Adipose tissue (tissue), 3 donors: Measurements from ENCODE around the gene SRRD. TPM values are rescaled to one million over a fixed set of nuclear protein-coding genes. Genes with fewer than 3 reads are reported as not detected.

Experiments
- H3K27ac ChIP-seq: one replicate; pipeline ENCODE4 v1.5.1; 2013; ENCODE audit warnings: low read depth, low read length
- WGBS, 3 donors: extraction: QIAGEN DNeasy Blood & Tissue Kit; methylation state at CpG; one replicate each; pipeline ENCODE4 v1.1.7; 2013; 5-methylcytosine and 5-hydroxymethylcytosine counted together
- polyA plus RNA-seq, 3 donors: library from polyadenylated mRNA; stranded (reverse); fragments of 200-250 nt; gene quantifications; one replicate each; pipeline ENCODE4 v1.2.3, GENCODE V29; 2013
- donor health status: healthy with polysubstance abuse.
- donor health status: Bipolar disorder and iron deficiency.
- donor health status: healthy.

SRRD gene
- polyA plus RNA-seq, 3 donors, result 8.4 to 11.9 (median 8.9) TPM

GRCh38 chr22:26452236-26453016, 31.3 kb upstream of the SRRD start:
- WGBS, 3 donors, result 93 to 96% (median 96%) methylated on average over 23 of the region's 23 CpGs

GRCh38 chr22:26453216-26453615, 30.5 kb upstream of the SRRD start:
- H3K27ac ChIP-seq, result no peak overlapping the region
- 92 to 96% (median 94%) methylated on average over 9 of the region's 9 CpGs for WGBS, 3 donors

More at GRCh38 chr22:26452236-26453016, 31.3 kb upstream of the SRRD start:
- H3K27ac ChIP-seq, result no peak overlapping the region

GRCh38 chr22:26453812-26454500, 29.7 kb upstream of the SRRD start:
- H3K27ac ChIP-seq, result no peak overlapping the region
- WGBS, 3 donors, result 83 to 88% (median 84%) methylated on average over 5 of the region's 5 CpGs

GRCh38 chr22:26457661-26458272, 25.9 kb upstream of the SRRD start:
- no peak overlapping the region for H3K27ac ChIP-seq
- WGBS, 3 donors, result 89 to 96% (median 95%) methylated on average over 26 of the region's 26 CpGs

- 78 to 83% (median 82%) methylated on average over 6 of the region's 6 CpGs for WGBS, 3 donors
- no peak overlapping the region for H3K27ac ChIP-seq
Measured at GRCh38 chr22:26460202-26460601, 23.5 kb upstream of the SRRD start.

- WGBS, 3 donors, result 35 to 45% (median 41%) methylated on average over 3 of the region's 3 CpGs
- H3K27ac ChIP-seq, result no peak overlapping the region
Measured at GRCh38 chr22:26461188-26461810, 22.4 kb upstream of the SRRD start.

GRCh38 chr22:26462051-26462450, 21.6 kb upstream of the SRRD start:
- WGBS, 3 donors, result 90 to 94% (median 94%) methylated on average over 5 of the region's 5 CpGs
- H3K27ac ChIP-seq, result no peak overlapping the region

- 85 to 92% (median 91%) methylated on average over 3 of the region's 3 CpGs for WGBS, 3 donors
- H3K27ac ChIP-seq, result no peak overlapping the region
Measured at GRCh38 chr22:26462641-26463040, 21.0 kb upstream of the SRRD start.

GRCh38 chr22:26463101-26463661, 20.5 kb upstream of the SRRD start:
- 70 to 75% (median 71%) methylated on average over 10 of the region's 10 CpGs for WGBS, 3 donors
- no peak overlapping the region for H3K27ac ChIP-seq

- H3K27ac ChIP-seq, result no peak overlapping the region
Measured at GRCh38 chr22:26463688-26464087, 20.0 kb upstream of the SRRD start.

GRCh38 chr22:26464312-26464711, 19.4 kb upstream of the SRRD start:
- H3K27ac ChIP-seq, result no peak overlapping the region
- 54 to 77% (median 71%) methylated on average over 7 of the region's 7 CpGs for WGBS, 3 donors

More at GRCh38 chr22:26463688-26464087, 20.0 kb upstream of the SRRD start:
- WGBS, 3 donors, result 63 to 77% (median 69%) methylated on average over 9 of the region's 9 CpGs

- H3K27ac ChIP-seq, result no peak overlapping the region
- 91 to 92% (median 92%) methylated on average over 5 of the region's 5 CpGs for WGBS, 3 donors
Measured at GRCh38 chr22:26466196-26466595, 17.5 kb upstream of the SRRD start.

GRCh38 chr22:26470807-26471206, 12.9 kb upstream of the SRRD start:
- H3K27ac ChIP-seq, result no peak overlapping the region
- 90 to 95% (median 92%) methylated on average over 2 of the region's 2 CpGs for WGBS, 3 donors

GRCh38 chr22:26471522-26471921, 12.2 kb upstream of the SRRD start:
- WGBS, 3 donors, result 83 to 93% (median 87%) methylated on average over 5 of the region's 5 CpGs
- H3K27ac ChIP-seq, result no peak overlapping the region

GRCh38 chr22:26474682-26475081, 9.0 kb upstream of the SRRD start:
- H3K27ac ChIP-seq, result no peak overlapping the region

GRCh38 chr22:26476705-26477340, 6.9 kb upstream of the SRRD start:
- WGBS, 3 donors, result 62 to 85% (median 71%) methylated on average over 4 of the region's 4 CpGs

GRCh38 chr22:26477341-26477731, 6.3 kb upstream of the SRRD start:
- 39 to 42% (median 40%) methylated on average over 4 of the region's 4 CpGs for WGBS, 3 donors
- no peak overlapping the region for H3K27ac ChIP-seq

More at GRCh38 chr22:26476705-26477340, 6.9 kb upstream of the SRRD start:
- H3K27ac ChIP-seq, result no peak overlapping the region
